GM12872 (cell line): ENCODE measurements around the gene JPH2.

Source experiments
- TF ChIP-seq, protein P1 (sequence below): IDR thresholded peaks from 3 replicates; pipeline ENCODE4 v1.5.1; 2011; ENCODE audit warnings: low read depth, mild to moderate bottlenecking, low read length, moderate library complexity; ENCODE audit not compliant: insufficient read depth

The JPH2 gene

DNA sequence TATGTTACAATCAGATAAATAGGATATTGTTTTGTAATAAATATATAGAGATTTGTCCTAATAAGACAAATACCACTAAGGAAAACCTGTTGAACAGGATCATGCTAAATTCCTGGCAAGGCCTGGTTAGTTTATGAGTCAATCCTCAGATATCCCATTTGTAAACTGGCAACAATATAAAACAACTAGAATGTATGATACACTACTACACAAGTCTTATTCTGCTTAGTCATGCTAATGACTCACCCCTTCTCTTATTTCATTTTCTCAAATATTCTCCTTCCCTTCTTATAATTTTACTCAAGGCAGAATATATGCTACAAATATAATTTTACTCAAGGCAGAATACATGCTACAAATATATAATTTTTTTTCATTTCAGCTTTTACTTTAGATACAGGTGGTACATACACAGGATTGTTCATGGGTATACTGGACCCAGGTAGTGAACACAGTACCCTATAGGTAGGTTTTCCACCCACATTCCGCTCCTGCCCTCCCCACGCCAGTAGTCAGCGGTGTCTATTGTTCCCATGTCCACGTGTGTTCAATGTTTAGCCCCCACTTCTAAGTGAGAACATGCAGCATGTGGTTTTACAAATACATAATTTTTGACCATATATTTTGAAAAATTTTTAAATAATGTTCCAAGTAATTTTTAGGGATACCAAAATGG, 17.3 kb upstream of the JPH2 start:
- TF ChIP-seq, protein P1, sequence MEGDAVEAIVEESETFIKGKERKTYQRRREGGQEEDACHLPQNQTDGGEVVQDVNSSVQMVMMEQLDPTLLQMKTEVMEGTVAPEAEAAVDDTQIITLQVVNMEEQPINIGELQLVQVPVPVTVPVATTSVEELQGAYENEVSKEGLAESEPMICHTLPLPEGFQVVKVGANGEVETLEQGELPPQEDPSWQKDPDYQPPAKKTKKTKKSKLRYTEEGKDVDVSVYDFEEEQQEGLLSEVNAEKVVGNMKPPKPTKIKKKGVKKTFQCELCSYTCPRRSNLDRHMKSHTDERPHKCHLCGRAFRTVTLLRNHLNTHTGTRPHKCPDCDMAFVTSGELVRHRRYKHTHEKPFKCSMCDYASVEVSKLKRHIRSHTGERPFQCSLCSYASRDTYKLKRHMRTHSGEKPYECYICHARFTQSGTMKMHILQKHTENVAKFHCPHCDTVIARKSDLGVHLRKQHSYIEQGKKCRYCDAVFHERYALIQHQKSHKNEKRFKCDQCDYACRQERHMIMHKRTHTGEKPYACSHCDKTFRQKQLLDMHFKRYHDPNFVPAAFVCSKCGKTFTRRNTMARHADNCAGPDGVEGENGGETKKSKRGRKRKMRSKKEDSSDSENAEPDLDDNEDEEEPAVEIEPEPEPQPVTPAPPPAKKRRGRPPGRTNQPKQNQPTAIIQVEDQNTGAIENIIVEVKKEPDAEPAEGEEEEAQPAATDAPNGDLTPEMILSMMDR: no peak

DNA sequence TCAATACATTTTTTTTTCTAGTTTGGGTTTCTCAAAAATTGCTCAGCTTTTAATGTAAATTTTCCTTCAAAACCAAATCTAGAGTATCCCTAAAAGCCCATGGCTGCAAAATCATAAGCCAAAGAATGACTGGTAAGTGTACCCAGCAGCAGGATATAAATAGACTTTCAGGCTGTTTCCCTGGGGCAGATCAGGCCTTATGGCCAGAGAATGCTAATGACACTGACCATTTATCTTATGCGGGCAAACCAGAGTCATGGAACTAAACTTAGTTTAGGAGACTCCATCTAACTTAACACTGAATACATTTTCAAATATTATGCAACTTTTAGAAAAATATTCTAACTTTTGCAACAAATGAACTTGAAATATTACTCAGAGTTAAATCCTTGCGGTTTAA, 16.2 kb upstream of the JPH2 start:
- TF ChIP-seq, protein P1: no peak

DNA sequence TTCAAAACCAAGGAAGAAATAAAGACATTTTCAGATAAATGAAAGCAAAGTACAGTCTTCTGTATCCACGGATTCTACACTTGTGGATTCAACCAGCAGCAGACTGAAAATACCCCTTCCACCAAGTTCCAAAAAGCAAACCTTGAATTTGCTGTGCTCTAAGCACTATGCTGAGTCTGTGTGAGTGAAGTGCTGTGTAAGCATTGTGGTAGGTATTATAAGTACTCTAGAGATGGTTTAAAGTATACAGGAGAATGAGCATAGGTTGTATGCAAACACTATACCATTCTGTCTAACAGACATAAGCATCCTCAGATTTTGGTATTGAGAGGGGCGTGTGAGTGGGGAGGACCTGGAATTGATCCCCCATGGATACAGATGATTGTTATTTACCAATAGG, 14.0 kb upstream of the JPH2 start:
- TF ChIP-seq, protein P1: no peak

DNA sequence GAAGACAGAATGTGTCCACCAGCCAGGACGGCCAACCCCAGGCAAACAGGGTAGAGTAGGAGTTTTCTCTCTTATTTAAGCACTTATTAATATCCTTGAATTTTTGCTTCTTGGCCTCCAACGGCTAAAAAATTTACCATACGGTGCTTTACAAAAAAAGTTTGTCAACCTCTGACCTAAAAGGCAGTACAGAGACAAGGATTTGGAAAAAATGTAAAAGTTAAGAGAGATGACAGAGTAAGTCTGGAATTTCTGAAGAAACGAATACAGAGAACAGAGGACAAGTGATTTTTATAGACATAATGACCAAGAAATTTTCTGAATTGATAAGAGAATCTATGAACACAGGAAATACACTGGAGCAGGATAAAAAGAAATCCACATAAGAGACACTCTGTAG, 13.4 kb upstream of the JPH2 start:
- TF ChIP-seq, protein P1: no peak

DNA sequence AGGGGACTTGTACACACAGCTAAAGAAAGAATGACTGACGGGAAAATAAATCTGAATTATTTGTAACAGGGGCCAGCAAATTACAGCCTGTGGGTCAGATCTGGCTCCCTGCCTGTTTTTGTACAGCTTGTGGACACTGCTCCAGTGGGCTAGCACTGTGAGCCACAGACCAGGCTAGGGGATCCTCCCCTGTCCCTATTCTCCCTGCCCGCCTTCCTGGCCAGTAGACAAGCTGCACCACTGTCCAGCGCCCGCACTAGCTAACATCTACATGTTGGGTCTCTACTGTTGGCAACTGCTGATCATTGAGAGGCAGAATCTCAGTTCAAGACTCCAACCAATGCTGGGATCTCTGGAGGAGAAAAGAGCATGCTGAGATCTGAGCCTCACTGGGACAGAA, 12.9 kb upstream of the JPH2 start:
- TF ChIP-seq, protein P1: no peak

DNA sequence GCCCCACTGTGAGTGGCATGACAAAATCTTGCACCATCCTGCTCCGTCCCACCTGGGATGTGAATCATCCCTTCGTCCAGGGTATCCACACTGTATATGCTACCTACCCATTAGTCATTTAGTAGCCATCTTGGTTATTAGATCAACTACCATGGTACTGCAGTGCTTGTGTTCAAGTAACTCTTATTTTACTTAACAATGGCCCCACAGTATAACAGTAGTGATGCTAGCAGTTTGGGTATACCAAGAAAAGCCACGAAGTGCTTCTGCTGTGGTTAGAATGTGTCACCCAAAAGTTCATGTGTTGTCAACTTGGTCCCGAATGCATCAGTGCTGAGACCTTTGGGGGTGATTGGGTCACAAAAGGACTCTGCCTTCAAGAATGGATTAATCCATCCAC, 11.9 kb upstream of the JPH2 start:
- TF ChIP-seq, protein P1: no peak

DNA sequence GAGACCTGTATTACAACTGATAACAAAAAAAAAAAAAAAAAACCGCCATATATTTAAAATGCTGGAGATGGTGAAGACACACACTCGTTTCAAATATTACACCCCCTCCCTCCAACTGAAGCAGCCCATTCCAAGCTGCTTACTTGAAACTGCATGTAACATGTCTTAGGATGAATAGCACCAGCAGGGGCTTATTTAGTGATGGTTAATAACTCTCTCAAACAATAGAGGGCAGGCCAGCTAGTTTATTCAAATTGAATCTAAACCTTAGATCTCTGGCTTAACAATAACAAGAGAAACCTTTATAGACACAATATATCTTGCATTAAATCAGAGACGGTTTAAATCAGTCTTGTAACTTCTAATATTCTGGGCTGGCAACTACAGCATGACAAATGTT, 9.3 kb upstream of the JPH2 start:
- TF ChIP-seq, protein P1: no peak
